ENCODE data around the gene LRMDA. TPM values are rescaled to one million over a fixed set of nuclear protein-coding genes. Genes with fewer than 3 reads are reported as not detected.

The LRMDA gene
- total RNA-seq, 1 experiment from 2014 or later, result 4.8 TPM

DNA sequence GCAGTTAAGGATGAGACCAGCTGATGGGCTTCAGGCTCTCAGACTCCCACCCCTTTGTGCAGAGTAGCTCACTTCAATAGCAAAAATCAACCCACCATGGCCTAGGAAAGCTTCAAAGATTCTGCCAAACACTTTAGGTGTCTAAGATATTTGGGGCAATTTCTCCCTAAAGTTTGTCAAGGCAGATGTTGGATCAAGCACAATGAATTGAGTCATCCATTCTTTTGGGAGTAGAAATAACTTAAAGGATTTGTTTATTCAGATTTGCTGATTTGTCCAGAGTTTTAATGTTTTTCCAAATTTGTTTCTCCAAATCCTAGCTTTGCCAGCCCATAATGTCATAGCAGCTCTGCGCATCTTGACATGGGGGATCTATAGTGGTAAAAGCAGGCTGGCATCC, 855.1 kb downstream of the LRMDA start (continued):
- no peak for TF ChIP-seq SIN3A (IDR thresholded peaks at IDR 0.05; ENCODE audit: low read depth)
- TF ChIP-seq ZNF274 (IDR thresholded peaks at IDR 0.05; ENCODE audit: low read depth, low read length), result no peak
- TF ChIP-seq POLR2A (IDR thresholded peaks at IDR 0.05; ENCODE audit: borderline replicate concordance, extremely low read depth, insufficient read depth, insufficient read length), result no peak
- TF ChIP-seq SRF (IDR thresholded peaks at IDR 0.05; ENCODE audit: low read depth), result no peak
- TF ChIP-seq, protein P1, sequence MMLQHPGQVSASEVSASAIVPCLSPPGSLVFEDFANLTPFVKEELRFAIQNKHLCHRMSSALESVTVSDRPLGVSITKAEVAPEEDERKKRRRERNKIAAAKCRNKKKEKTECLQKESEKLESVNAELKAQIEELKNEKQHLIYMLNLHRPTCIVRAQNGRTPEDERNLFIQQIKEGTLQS (IDR thresholded peaks at IDR 0.05), result no peak
- no peak for TF ChIP-seq EZH2 (IDR thresholded peaks at IDR 0.05)
- no peak for TF ChIP-seq REST (IDR thresholded peaks at IDR 0.05; ENCODE audit: low read depth)
- no peak for TF ChIP-seq EGR1 (IDR thresholded peaks at IDR 0.05; ENCODE audit: low read depth)

- ChIA-PET POLR2A (no interaction called here), RAD21 (ENCODE audit: low non-redundant PET in 1 of 2, low total read pairs in 2 of 2, uncharacterized antibody in 2 of 2, unreplicated experiment in 2 of 2) (no interaction called here), CTCF (no interaction called here)
- Histone ChIP-seq H3K9me3 (ENCODE audit: control insufficient read depth in 1 of 2, insufficient read depth in 1 of 2, low read depth in 1 of 2, low read length in 2 of 2) (no peaks in the 10 kb centered on the region), H3K9me2 (ENCODE audit: insufficient read depth) (no peaks in the 10 kb centered on the region), H3K36me3 (ENCODE audit: control insufficient read depth in 1 of 2, insufficient read depth in 2 of 2, low read length in 2 of 2) (no peaks in the 10 kb centered on the region), H2AFZ (ENCODE audit: low read depth, low read length, poor library complexity, severe bottlenecking) (no peak overlapping the region), H3K9ac (ENCODE audit: low read length) (no peak overlapping the region), H4K20me1 (ENCODE audit: insufficient read depth) (no peaks in the 10 kb centered on the region), H3K27ac (ENCODE audit: low read depth, low read length) (no peak overlapping the region), H3K79me2 (ENCODE audit: insufficient read depth, low read length) (no peaks in the 10 kb centered on the region), H3K27me3 (ENCODE audit: insufficient read depth, low read length) (no peaks in the 10 kb centered on the region), H3K4me2 (ENCODE audit: low read length) (no peak overlapping the region), H3K4me3 (replicated peaks in 1 of 2; ENCODE audit: low read depth in 1 of 2, low read length in 2 of 2) (no peak overlapping the region), H3K4me1 (ENCODE audit: control insufficient read depth in 1 of 2, insufficient read depth in 2 of 2, low read length in 2 of 2) (no peaks in the 10 kb centered on the region)
- ATAC-seq, result no peak
- BruUV-seq (replicated peaks), result no TSS peak
- TF ChIP-seq YY1 (IDR thresholded peaks at IDR 0.05; ENCODE audit: extremely low read depth, insufficient replicate concordance, low read depth, low read length), result no peak
- TF ChIP-seq EZH2phosphoT487 (IDR thresholded peaks at IDR 0.05; ENCODE audit: borderline replicate concordance), result no peak
- TF ChIP-seq ZBTB33 (IDR thresholded peaks at IDR 0.05; ENCODE audit: extremely low read depth, insufficient replicate concordance, low read length), result no peak
- no peak for TF ChIP-seq POLR2AphosphoS5 (IDR thresholded peaks at IDR 0.05; ENCODE audit: low read depth, low read length)
- TF ChIP-seq CBX3 (IDR thresholded peaks at IDR 0.05; ENCODE audit: low read depth), result no peak
- no peak for TF ChIP-seq TCF7L2 (IDR thresholded peaks at IDR 0.05; ENCODE audit: borderline replicate concordance, extremely low read depth, insufficient read depth, insufficient read length)
- no peak for TF ChIP-seq REST (IDR thresholded peaks at IDR 0.05; ENCODE audit: low read depth)
- TF ChIP-seq EGR1 (IDR thresholded peaks at IDR 0.05; ENCODE audit: low read depth), result no peak
- no peak for DNase-seq (ENCODE audit: low read depth, low spot score)
- intact Hi-C loops (cut with micrococcal nuclease), result no loop called here
Measured at GRCh38 chr10:76287856-76288255, 856.4 kb downstream of the LRMDA start.

Data from HCT116 (cell line).